ENCODE data around the gene PARP6.

DNA sequence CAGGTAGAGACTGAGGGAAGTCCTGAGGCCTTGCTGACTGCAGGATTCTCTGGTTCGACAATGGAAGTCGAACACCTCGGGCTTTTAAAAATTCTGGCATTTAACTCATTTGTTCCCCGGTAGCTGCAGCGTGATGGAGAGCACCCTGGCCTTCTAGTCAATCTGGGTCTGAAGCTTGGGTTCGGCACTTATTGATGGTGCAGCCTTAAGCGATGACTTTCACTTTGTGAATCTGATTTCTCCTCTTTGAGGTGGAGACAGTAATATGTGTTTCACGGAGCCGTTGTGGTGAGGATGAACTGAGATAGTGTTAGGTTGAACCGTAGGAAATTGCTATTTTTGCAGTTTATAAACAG, 621 bp upstream of the PARP6 start:
- TF ChIP-seq, protein P1, sequence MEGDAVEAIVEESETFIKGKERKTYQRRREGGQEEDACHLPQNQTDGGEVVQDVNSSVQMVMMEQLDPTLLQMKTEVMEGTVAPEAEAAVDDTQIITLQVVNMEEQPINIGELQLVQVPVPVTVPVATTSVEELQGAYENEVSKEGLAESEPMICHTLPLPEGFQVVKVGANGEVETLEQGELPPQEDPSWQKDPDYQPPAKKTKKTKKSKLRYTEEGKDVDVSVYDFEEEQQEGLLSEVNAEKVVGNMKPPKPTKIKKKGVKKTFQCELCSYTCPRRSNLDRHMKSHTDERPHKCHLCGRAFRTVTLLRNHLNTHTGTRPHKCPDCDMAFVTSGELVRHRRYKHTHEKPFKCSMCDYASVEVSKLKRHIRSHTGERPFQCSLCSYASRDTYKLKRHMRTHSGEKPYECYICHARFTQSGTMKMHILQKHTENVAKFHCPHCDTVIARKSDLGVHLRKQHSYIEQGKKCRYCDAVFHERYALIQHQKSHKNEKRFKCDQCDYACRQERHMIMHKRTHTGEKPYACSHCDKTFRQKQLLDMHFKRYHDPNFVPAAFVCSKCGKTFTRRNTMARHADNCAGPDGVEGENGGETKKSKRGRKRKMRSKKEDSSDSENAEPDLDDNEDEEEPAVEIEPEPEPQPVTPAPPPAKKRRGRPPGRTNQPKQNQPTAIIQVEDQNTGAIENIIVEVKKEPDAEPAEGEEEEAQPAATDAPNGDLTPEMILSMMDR (IDR thresholded peaks at IDR 0.05) = no peak
- TF ChIP-seq POLR2A (IDR thresholded peaks at IDR 0.05) = no peak

Measured in body of pancreas (tissue), 4 donors.